HAP-1 (cell line): ENCODE measurements around the gene C17orf58.
"Not testable (repeated sequence)": the region's sequence is repeated elsewhere in the genome, so short reads cannot be mapped to it uniquely, and the experiment has no call there.

Experiments
- DNase-seq, 2 experiments: peaks; one replicate each; pipeline ENCODE4 v3.0.0-alpha.2; 2016 to 2020; ENCODE audit warnings: low spot score in 2 of 2
- H3K27me3 ChIP-seq: fragments of 250-450 bp; sonication (Bioruptor Pico); 2 replicates; pipeline ENCODE4 v1.5.1; 2020; ENCODE audit warnings: low read depth, mild to moderate bottlenecking, moderate library complexity
- H3K36me3 ChIP-seq: fragments of 250-450 bp; sonication (Bioruptor Pico); replicated peaks from 2 replicates; pipeline ENCODE4 v1.5.1; 2020; ENCODE audit warnings: mild to moderate bottlenecking
- H3K4me1 ChIP-seq: fragments of 250-450 bp; sonication (Bioruptor Pico); 2 replicates; pipeline ENCODE4 v1.5.1; 2020; ENCODE audit warnings: mild to moderate bottlenecking
- H3K4me3 ChIP-seq: fragments of 250-450 bp; sonication (Bioruptor Pico); 2 replicates; pipeline ENCODE4 v1.5.1; 2020; ENCODE audit warnings: mild to moderate bottlenecking, moderate library complexity
- H3K9me3 ChIP-seq: fragments of 250-450 bp; sonication (Bioruptor Pico); 2 replicates; pipeline ENCODE4 v1.5.1; 2020; ENCODE audit warnings: mild to moderate bottlenecking, moderate library complexity
- in situ Hi-C: fragments of 300-500 bp; cut with MboI; formaldehyde crosslinking; loops from 3 replicates; pipeline ENCODE4 v1.14.3; 2020; ENCODE audit warnings: low sequenced_read_pairs, inconsistent platforms, mixed read lengths

The C17orf58 gene

GRCh38 chr17:67996301-67997171 is at the start of gene C17orf58:
Gene C17orf58 (minus strand): TSS chr17:67996469. CDS start chr17:67996198, 271 bp downstream.
- DNase-seq: peak in 1 of 2 experiments; percentile 41
- H3K4me1 ChIP-seq: peaks cover 23% of the 10 kb centered on the region
- H3K9me3 ChIP-seq, H3K27me3 ChIP-seq, H3K36me3 ChIP-seq: not testable (repeated sequence)
- peak within 1 kb of the TSS; percentile 35 for H3K4me3 ChIP-seq
- in situ Hi-C loops: loop anchor here (25.0 kb wide), 1 partner anchor 766 kb away; no protein-coding TSS in a partner anchor

- Histone ChIP-seq H3K4me3 (peak overlapping the region; percentile 100), H3K27me3 (no peaks in the 10 kb centered on the region), H3K9me3 (no peaks in the 10 kb centered on the region), H3K36me3 (peaks cover 60% of the 10 kb centered on the region), H3K4me1 (peaks cover 19% of the 10 kb centered on the region)
- no peak for DNase-seq
- in situ Hi-C loops: no loop called here
Measured at GRCh38 chr17:68036304-68037147, 40.3 kb upstream of the C17orf58 start.

DNA sequence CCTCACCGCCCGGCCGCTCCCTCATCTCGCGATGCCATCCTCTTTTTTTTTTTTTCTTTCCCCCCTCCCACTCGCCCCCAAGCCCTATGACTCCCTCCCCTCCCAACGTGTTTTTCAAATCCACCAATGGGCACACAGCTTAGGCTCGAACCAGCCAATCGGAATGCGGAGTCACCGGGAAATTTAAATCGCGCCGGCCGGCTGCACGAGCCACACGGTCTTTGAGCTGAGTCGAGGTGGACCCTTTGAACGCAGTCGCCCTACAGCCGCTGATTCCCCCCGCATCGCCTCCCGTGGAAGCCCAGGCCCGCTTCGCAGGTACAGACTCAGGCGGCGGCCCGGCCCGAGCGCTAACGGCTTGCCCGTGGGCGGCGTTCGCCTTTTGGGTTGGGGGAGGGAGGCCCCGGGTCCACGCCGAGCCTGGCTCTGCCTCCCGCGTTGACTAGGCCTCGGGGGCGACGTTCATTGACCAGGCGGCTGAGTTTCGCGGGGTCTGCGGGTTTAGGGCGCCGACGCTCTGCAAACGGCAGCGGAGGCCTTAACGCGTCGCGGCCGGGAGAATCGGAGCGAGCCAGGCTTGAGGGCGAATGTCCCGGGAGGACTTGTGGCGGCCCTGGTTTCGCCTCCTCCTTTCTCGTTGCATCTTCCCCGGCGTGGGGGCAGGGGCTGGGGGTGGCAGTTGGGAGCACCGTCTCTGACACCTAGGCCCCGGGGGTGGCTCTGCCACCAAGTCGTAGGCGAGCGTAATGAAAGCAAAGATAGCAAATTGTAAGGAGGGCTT is 39.4 kb upstream of the C17orf58 start, which contains the start of gene KPNA2:
Gene KPNA2 (plus strand): TSS at position 213 of the 781 bp plus-strand sequence. CDS start 1,398 bp downstream, outside the sequence.
- DNase-seq: peak; percentile 94 to 96
- no peaks in the 10 kb centered on the region for H3K9me3 ChIP-seq
- peaks cover 19% of the 10 kb centered on the region for H3K4me1 ChIP-seq
- in situ Hi-C loops: no loop called here
- H3K4me3 ChIP-seq: peak within 1 kb of the TSS; percentile 100
- no peaks in the 10 kb centered on the region for H3K27me3 ChIP-seq
- H3K36me3 ChIP-seq: peaks cover 52% of the 10 kb centered on the region

- DNase-seq: peak; percentile 93 to 97
- no peaks in the 10 kb centered on the region for H3K9me3 ChIP-seq
- no peaks in the 10 kb centered on the region for H3K27me3 ChIP-seq
- H3K4me3 ChIP-seq: peak overlapping the region; percentile 13
- H3K4me1 ChIP-seq: peaks cover 19% of the 10 kb centered on the region
- H3K36me3 ChIP-seq: peaks cover 46% of the 10 kb centered on the region
- in situ Hi-C loops: no loop called here
Measured at GRCh38 chr17:68035131-68035522, 38.9 kb upstream of the C17orf58 start.

- no peaks in the 10 kb centered on the region for H3K27me3 ChIP-seq
- peaks cover 19% of the 10 kb centered on the region for H3K4me1 ChIP-seq
- H3K9me3 ChIP-seq: no peaks in the 10 kb centered on the region
- no peak overlapping the region; the same call in 1 of the 2 replicates for H3K4me3 ChIP-seq
- H3K36me3 ChIP-seq: peaks cover 39% of the 10 kb centered on the region
- in situ Hi-C loops: no loop called here
- DNase-seq: no peak
Measured at GRCh38 chr17:68034452-68034776, 38.1 kb upstream of the C17orf58 start.

DNA sequence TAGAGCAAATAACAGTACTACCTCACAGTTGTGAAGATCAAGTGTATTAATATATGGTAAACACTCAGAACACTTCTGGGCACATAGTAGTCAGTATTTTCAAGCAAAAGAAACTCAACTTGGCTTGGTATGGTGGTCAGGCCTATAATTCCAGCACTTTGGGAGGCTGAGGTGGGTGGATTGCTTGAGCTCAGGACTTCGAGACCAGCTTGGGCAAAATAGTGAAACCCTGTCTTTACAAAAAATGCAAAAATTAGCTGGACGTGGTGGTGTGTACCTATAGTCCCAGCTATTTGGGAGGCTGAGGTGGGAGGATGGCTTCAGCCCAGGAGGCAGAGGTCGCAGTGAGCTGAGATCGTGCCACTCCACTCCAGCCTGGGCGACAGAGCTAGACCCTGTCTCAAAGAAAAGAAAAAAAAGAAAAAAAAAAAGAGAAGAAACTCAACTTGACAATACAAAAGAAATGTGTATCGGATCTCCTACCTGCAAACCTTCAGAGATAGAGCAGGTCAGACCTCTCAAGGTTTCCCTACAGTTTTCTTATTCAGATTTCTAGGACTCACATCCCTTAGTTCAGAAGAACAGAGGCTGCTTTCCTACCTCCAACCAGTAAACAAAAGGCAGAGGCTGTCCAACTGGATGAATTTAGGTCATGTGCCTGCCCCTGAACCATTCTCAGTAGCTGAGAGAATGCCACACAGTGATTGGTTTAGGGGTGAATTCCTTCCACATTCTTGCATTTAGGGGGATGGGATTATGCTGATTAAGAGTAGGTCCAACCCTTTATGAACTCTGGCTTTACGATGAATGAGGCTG is 37.6 kb upstream of the C17orf58 start:
- H3K36me3 ChIP-seq: peaks cover 33% of the 10 kb centered on the region
- peak; percentile 86 to 99 for DNase-seq
- H3K4me3 ChIP-seq: no peak overlapping the region
- in situ Hi-C loops: no loop called here
- H3K4me1 ChIP-seq: peaks cover 19% of the 10 kb centered on the region
- no peaks in the 10 kb centered on the region for H3K27me3 ChIP-seq
- no peaks in the 10 kb centered on the region for H3K9me3 ChIP-seq

DNA sequence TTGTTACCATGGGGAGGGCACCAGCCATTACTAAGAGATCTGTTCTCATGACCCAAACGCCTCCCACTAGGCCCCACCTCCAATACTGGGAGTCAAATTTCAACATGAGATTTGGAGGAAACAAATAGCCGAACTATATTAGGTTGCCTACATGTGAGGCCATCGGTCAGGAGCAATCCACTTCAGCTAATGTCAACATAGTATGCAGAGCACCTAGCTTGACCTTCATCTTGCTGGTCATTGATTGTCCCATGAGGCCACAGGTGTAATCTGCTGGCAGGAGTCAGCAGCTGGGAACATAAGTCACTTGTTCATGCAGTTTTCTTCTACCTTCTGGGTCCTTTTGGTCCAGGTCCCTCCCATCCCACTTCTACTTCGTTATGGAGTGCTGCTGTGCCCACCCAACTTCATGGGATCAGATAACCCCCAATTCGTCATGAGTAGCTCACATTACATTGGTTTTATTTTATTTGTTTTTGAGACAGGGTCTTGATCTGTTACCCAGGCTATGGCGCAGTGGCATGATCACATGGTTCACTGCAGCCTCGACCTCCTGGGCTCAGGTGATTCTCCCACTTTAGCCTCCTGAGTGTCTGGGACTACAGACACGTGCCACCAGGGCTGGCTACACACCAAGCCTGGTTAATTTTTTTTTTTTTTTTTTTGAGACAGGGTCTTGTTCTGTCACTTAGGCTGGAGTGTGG is 33.4 kb upstream of the C17orf58 start:
- Histone ChIP-seq H3K36me3 (no peaks in the 10 kb centered on the region), H3K4me1 (peaks cover 11% of the 10 kb centered on the region), H3K9me3 (no peaks in the 10 kb centered on the region), H3K4me3 (no peak overlapping the region), H3K27me3 (no peaks in the 10 kb centered on the region)
- in situ Hi-C loops: no loop called here
- DNase-seq: no peak

DNA sequence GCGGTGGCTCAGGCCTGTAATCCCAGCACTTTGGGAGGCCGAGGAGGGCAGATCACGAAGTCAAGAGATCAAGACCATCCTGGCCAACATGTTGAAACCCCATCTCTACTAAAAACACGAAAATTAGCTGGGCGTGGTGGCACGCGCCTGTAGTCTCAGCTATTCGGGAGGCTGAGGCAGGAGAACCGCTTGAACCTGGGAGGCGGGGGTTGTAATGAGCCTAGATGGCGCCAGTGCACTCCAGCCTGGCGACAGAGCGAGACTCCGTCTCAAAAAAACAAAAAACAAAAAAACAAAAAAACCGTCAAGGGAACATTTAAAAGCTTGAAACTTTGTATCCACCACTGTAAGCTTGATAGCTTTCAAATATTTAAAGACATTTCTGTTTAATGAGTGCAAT is 26.3 kb upstream of the C17orf58 start:
- in situ Hi-C loops, DNase-seq, H3K27me3 ChIP-seq, H3K36me3 ChIP-seq, H3K9me3 ChIP-seq, H3K4me3 ChIP-seq: not testable (repeated sequence)
- H3K4me1 ChIP-seq: peaks cover 13% of the 10 kb centered on the region

- Histone ChIP-seq H3K4me1 (peaks cover 13% of the 10 kb centered on the region), H3K27me3 (no peaks in the 10 kb centered on the region), H3K36me3 (no peaks in the 10 kb centered on the region), H3K4me3 (no peak overlapping the region), H3K9me3 (no peaks in the 10 kb centered on the region)
- no peak for DNase-seq
- in situ Hi-C loops: no loop called here
Measured at GRCh38 chr17:68021963-68022362, 25.7 kb upstream of the C17orf58 start.

- H3K36me3 ChIP-seq, H3K9me3 ChIP-seq, in situ Hi-C loops, H3K27me3 ChIP-seq, DNase-seq: not testable (repeated sequence)
- H3K4me3 ChIP-seq: peak overlapping the region; percentile 34
- H3K4me1 ChIP-seq: peaks cover 13% of the 10 kb centered on the region
Measured at GRCh38 chr17:68020791-68021190, 24.5 kb upstream of the C17orf58 start.

GRCh38 chr17:68020409-68020756 is 24.1 kb upstream of the C17orf58 start:
- no peak for DNase-seq

GRCh38 chr17:68019675-68020408 is 23.6 kb upstream of the C17orf58 start:
- Histone ChIP-seq H3K4me1 (peaks cover 13% of the 10 kb centered on the region), H3K9me3 (no peaks in the 10 kb centered on the region), H3K36me3 (no peaks in the 10 kb centered on the region), H3K27me3 (no peaks in the 10 kb centered on the region), H3K4me3 (peak overlapping the region; percentile 34)
- peak; percentile 91 to 97 for DNase-seq
- in situ Hi-C loops: no loop called here

More at GRCh38 chr17:68020409-68020756, 24.1 kb upstream of the C17orf58 start:
- H3K4me1 ChIP-seq: peaks cover 13% of the 10 kb centered on the region
- H3K9me3 ChIP-seq: no peaks in the 10 kb centered on the region
- no peaks in the 10 kb centered on the region for H3K36me3 ChIP-seq
- H3K4me3 ChIP-seq: peak overlapping the region; percentile 34
- H3K27me3 ChIP-seq: no peaks in the 10 kb centered on the region
- in situ Hi-C loops: no loop called here
